Naive thymus-derived CD4-positive, alpha-beta T cell (primary cell): ENCODE results near the gene KCNK16. TPM values are rescaled to one million over a fixed set of nuclear protein-coding genes. Genes with fewer than 3 reads are reported as not detected.

Experiments used
- ATAC-seq: fragments of 150-1000 bp; cut with Tn5 transposase; 2 replicates; pipeline ENCODE4 v1.10.0; 2021; ENCODE audit warnings: mild to moderate bottlenecking, moderate library complexity
- CTCF ChIA-PET: fragments of 350-600 bp; sonication (Branson Sonifier 250); formaldehyde crosslinking; loops from one replicate; lab custom pipeline; 2021; ENCODE audit warnings: antibody characterized with exemption; lab: Charles Lee
- POLR2A ChIA-PET: fragments of 350-600 bp; sonication (Branson Sonifier 250); formaldehyde crosslinking; loops from one replicate; lab custom pipeline; 2021; ENCODE audit warnings: antibody characterized with exemption, inconsistent platforms; lab: Charles Lee
- DNase-seq, 9 donors: peaks; one replicate each; pipeline versions ENCODE4 v3.0.0 to v3.0.0-alpha.2; 2020 to 2022; ENCODE audit warnings: mixed read lengths in 1 of 9
- H3K27ac ChIP-seq: one replicate; pipeline ENCODE4 v1.7.0; 2013; ENCODE audit warnings: mild to moderate bottlenecking, low read depth, low read length, moderate library complexity
- H3K27me3 ChIP-seq, 2 donors: one replicate each; pipeline ENCODE4 v1.7.0; 2013; ENCODE audit warnings: low read length in 2 of 2, mild to moderate bottlenecking in 2 of 2, moderate library complexity in 2 of 2; ENCODE audit not compliant: control insufficient read depth in 2 of 2, insufficient read depth in 2 of 2
- H3K36me3 ChIP-seq, 3 experiments: 1 replicate in 2 of 3; 2 replicates in 1 of 3; pipeline ENCODE4 v1.7.0; 2013; ENCODE audit warnings: low read length in 3 of 3, mild to moderate bottlenecking in 3 of 3, moderate library complexity in 1 of 3; ENCODE audit not compliant: insufficient read depth in 3 of 3, control insufficient read depth in 2 of 3
- H3K4me1 ChIP-seq, 2 donors: one replicate each; pipeline ENCODE4 v1.7.0; 2013; ENCODE audit warnings: low read length in 2 of 2, mild to moderate bottlenecking in 2 of 2, moderate library complexity in 1 of 2; ENCODE audit not compliant: control insufficient read depth in 2 of 2, insufficient read depth in 2 of 2
- H3K4me3 ChIP-seq: 2 replicates; pipeline ENCODE4 v1.7.0; 2013; ENCODE audit warnings: mild to moderate bottlenecking, low read length
- H3K9me3 ChIP-seq, 3 experiments: 1 replicate in 2 of 3; 2 replicates in 1 of 3; pipeline ENCODE4 v1.7.0; 2013; ENCODE audit warnings: low read length in 3 of 3; ENCODE audit not compliant: control insufficient read depth in 2 of 3
- H3K27ac Mint-ChIP-seq, 9 donors: one replicate each; pipeline ENCODE4 v1.8.0; 2020 to 2022; ENCODE audit warnings: mixed read lengths in 9 of 9, mild to moderate bottlenecking in 8 of 9, moderate library complexity in 5 of 9, inconsistent platforms in 2 of 9
- H3K27me3 Mint-ChIP-seq, 5 donors: one replicate each; pipeline ENCODE4 v1.8.0; 2021 to 2022; ENCODE audit warnings: mixed read lengths in 5 of 5, mild to moderate bottlenecking in 1 of 5
- H3K36me3 Mint-ChIP-seq, 5 donors: one replicate each; pipeline ENCODE4 v1.8.0; 2020 to 2022; ENCODE audit warnings: mixed read lengths in 5 of 5, mild to moderate bottlenecking in 3 of 5, inconsistent platforms in 1 of 5
- H3K4me1 Mint-ChIP-seq, 7 donors: one replicate each; pipeline ENCODE4 v1.8.0; 2020 to 2022; ENCODE audit warnings: mixed read lengths in 7 of 7, mild to moderate bottlenecking in 3 of 7, inconsistent platforms in 1 of 7
- H3K4me3 Mint-ChIP-seq, 10 donors: one replicate each; pipeline ENCODE4 v1.8.0; 2020 to 2022; ENCODE audit warnings: mild to moderate bottlenecking in 10 of 10, mixed read lengths in 10 of 10, moderate library complexity in 6 of 10, inconsistent platforms in 2 of 10
- H3K9me3 Mint-ChIP-seq, 11 donors: one replicate each; pipeline ENCODE4 v1.8.0; 2020 to 2022; ENCODE audit warnings: mixed read lengths in 11 of 11, mild to moderate bottlenecking in 4 of 11, inconsistent platforms in 1 of 11, moderate library complexity in 1 of 11
- intact Hi-C, 2 donors: fragments of 100-400 bp; cut with micrococcal nuclease; formaldehyde crosslinking; loops; one replicate each; pipeline ENCODE4 v1.15.1; 2023
- polyA plus RNA-seq, 2 donors: library from polyadenylated mRNA; unstranded; fragments of 300-500 nt; fragmentation: Illumina TruSeq; gene quantifications; one replicate each; pipeline ENCODE4 v1.2.3, GENCODE V29; 2021
- total RNA-seq, 6 experiments: library from RNA in 5 of 6; stranded (reverse) in 5 of 6; gene quantifications; 1 replicate in 5 of 6; 2 replicates in 1 of 6; pipeline ENCODE4 v1.2.3 and lab custom pipeline; 2021 to 2026

KCNK16 gene
- not detected for total RNA-seq
- polyA plus RNA-seq: not detected
- not detected for total RNA-seq (lab: John Stamatoyannopoulos, UW)

DNA sequence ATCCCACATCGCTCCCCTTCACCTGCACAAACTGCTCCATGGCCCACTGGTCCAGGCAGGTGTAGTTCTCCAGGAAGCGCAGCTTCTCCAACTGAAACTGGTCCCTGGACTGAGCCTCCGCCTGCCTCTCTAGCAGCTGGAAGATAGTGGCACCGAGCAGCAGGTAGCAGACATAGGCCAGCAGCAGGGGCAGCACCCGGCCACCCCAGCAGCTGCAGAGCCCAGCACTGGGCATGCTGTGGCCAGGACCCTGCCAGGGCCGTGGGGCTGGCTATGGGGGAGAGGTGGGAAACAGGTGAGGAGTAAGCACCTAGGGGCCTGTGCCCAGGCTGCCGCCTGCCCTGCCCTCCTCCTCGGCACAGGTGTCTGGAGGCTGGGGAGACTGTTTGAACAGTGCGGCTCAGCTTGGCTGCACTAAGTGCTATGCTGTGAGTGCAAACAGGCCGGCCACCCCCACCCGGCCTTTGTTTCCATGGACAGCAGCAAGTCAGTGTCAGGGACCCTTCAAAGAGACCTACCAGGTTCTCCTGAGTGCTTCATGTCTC, at the start of gene KCNK16:
TSS of gene KCNK16 (minus strand) at position 397 of the 545 bp plus-strand sequence. CDS start at position 235, 162 bp downstream.
- POLR2A ChIA-PET: no interaction called here
- no peak for ATAC-seq
- Histone ChIP-seq H3K9me3 (no peaks in the 10 kb centered on the region), H3K27me3 (no peaks in the 10 kb centered on the region), H3K36me3 (no peaks in the 10 kb centered on the region), H3K4me3 (no peak within 1 kb of the TSS), H3K27ac (no peak within 1 kb of the TSS), H3K4me1 (no peaks in the 10 kb centered on the region)
- intact Hi-C loops: no loop called here
- DNase-seq: no peak
- H3K9me3 Mint-ChIP-seq: no peaks in the 10 kb centered on the region
- H3K27me3 Mint-ChIP-seq: peaks cover 0 to 26% (median 15%) of the 10 kb centered on the region in 5 donors
- no peak within 1 kb of the TSS for H3K27ac Mint-ChIP-seq
- no peak within 1 kb of the TSS for H3K4me3 Mint-ChIP-seq
- CTCF ChIA-PET: no interaction called here
- peaks cover 0 to 5% (median 0%) of the 10 kb centered on the region in 7 donors for H3K4me1 Mint-ChIP-seq
- no peaks in the 10 kb centered on the region for H3K36me3 Mint-ChIP-seq

DNA sequence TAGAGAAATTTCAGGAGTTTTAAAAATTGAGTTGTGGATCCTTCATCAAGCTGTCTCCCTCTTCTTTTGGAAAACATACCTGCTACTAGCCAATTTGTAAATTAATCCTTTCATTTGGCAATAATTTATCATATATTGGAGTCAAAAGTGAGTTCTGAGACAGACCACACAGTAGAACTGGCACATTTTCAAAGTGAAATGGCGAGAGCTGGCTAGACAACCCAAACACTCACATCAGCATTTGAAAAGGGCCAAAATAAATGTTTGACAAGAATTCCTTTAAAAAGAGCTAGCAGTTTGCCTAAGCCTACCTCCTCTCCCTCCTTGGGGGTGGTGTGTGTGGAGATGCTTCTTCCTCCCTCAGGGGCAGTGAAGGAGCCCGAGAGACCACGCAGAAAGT, 47.9 kb upstream of the KCNK16 start:
- no peak overlapping the region for H3K4me3 Mint-ChIP-seq
- H3K4me3 ChIP-seq: no peak overlapping the region
- H3K4me1 Mint-ChIP-seq: peaks cover 0 to 4% (median 0%) of the 10 kb centered on the region in 7 donors
- no peaks in the 10 kb centered on the region for H3K36me3 ChIP-seq
- ATAC-seq (no peak), DNase-seq (no peak)
- ChIA-PET CTCF (no interaction called here), POLR2A (no interaction called here)
- no peaks in the 10 kb centered on the region for H3K27me3 ChIP-seq
- H3K9me3 ChIP-seq: no peaks in the 10 kb centered on the region
- no peak overlapping the region for H3K27ac ChIP-seq
- peaks cover 0 to 19% (median 11%) of the 10 kb centered on the region in 5 donors for H3K27me3 Mint-ChIP-seq
- no peaks in the 10 kb centered on the region for H3K9me3 Mint-ChIP-seq
- no peaks in the 10 kb centered on the region for H3K4me1 ChIP-seq
- no peaks in the 10 kb centered on the region for H3K36me3 Mint-ChIP-seq
- H3K27ac Mint-ChIP-seq: no peak overlapping the region
- intact Hi-C loops: no loop called here

DNA sequence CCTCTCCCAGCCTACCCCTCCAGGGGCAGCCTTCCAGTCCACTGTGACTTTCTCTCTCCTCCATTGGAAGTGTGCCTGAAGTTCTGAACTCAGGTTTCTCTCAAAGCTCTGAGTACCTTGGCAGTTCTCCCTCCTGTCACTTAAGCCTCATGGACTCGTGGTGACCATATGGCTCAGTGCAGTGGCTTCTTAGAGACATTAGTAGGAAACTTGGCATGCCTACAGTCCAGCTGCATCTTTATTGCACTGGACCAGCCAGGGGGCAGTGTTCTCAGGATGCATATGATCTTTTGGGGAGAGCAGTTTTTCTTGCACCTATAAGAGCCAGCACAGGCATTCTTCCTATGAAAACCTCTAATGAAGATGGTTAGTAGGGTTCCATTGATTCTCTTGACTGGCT, 47.5 kb upstream of the KCNK16 start:
- Mint-ChIP-seq H3K36me3 (no peaks in the 10 kb centered on the region), H3K4me3 (no peak overlapping the region), H3K9me3 (no peaks in the 10 kb centered on the region), H3K4me1 (peaks cover 0 to 4% (median 0%) of the 10 kb centered on the region in 7 donors), H3K27me3 (peaks cover 0 to 19% (median 9%) of the 10 kb centered on the region in 5 donors), H3K27ac (no peak overlapping the region)
- Histone ChIP-seq H3K9me3 (no peaks in the 10 kb centered on the region), H3K27me3 (no peaks in the 10 kb centered on the region), H3K27ac (no peak overlapping the region), H3K4me1 (no peaks in the 10 kb centered on the region), H3K36me3 (no peaks in the 10 kb centered on the region), H3K4me3 (no peak overlapping the region)
- ATAC-seq: no peak
- intact Hi-C loops: loop anchor here in 1 of 2 donors (10.0 kb wide), 1 partner anchor 1665 kb away; the partner anchor contains the start of gene UNC5CL
- DNase-seq: no peak
- ChIA-PET CTCF (no interaction called here), POLR2A (no interaction called here)

DNA sequence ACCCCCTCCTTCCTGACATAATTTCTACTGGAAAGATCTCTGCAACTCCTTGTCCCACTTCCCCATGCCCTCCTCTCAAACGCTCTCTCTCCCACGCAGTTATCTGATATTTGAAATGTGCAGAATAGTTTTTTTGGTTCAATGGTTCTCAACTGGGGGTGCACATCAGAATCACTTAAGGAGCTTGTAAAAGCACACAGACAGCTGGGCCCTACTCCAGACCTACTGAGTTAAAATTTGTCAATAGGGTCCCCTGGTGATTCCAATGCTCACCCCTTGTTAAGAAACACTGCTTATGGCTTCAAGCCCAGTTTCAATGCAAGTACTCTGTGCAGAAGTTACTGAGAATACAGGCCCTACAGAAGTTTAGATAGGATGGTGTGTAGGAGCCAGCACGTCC, 45.2 kb upstream of the KCNK16 start:
- H3K4me1 ChIP-seq: no peaks in the 10 kb centered on the region
- H3K36me3 ChIP-seq: no peaks in the 10 kb centered on the region
- H3K9me3 Mint-ChIP-seq: no peaks in the 10 kb centered on the region
- no peak overlapping the region for H3K27ac ChIP-seq
- intact Hi-C loops: loop anchor here in 1 of 2 donors (10.0 kb wide), 1 partner anchor 1667 kb away; the partner anchor contains the start of gene UNC5CL
- no peak overlapping the region for H3K4me3 Mint-ChIP-seq
- no peaks in the 10 kb centered on the region for H3K36me3 Mint-ChIP-seq
- DNase-seq: no peak
- no peak overlapping the region for H3K4me3 ChIP-seq
- no peak for ATAC-seq
- H3K9me3 ChIP-seq: no peaks in the 10 kb centered on the region
- H3K27me3 ChIP-seq: no peaks in the 10 kb centered on the region
- peaks cover 0 to 4% (median 0%) of the 10 kb centered on the region in 7 donors for H3K4me1 Mint-ChIP-seq
- peaks cover 2 to 22% (median 10%) of the 10 kb centered on the region in 5 donors for H3K27me3 Mint-ChIP-seq
- POLR2A ChIA-PET: no interaction called here
- H3K27ac Mint-ChIP-seq: no peak overlapping the region
- CTCF ChIA-PET: interaction anchor here (1.2 kb wide), 1 partner anchor 15 kb away, joined by 3 read pairs; no protein-coding TSS in a partner anchor

DNA sequence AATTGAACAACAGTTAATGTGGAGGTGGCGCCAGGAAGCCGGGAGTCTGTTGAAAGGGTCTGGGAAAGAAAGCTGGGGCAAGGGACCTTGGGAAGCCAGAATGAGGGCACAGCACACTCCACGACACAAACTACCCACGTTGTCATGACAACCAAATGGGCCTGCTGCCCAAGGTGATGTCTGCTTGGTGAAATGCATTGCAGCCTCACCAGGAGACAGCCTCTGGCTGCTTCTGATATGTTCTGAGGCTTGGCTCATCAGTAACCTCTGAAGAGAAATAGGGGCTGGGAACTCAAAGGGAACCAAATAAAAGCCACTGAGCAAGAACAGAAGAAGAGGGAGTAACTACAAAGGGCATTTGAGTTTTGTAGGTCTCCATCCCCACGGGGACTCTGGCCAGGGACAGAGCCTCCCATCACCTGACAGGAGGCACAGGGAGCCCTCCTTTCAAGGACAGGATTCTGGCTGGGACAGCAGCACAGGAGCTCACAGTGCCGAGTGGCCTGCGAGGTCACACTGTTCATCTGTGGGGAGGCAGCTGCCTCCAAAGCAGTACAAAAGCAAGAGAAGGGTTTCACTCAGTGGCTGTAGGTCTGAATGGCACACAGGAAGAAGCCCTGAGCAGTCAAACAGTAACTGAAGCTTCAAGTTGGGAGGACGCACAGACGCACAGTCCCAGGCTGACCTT, 44.6 kb upstream of the KCNK16 start:
- no peak overlapping the region for H3K4me3 ChIP-seq
- H3K4me1 Mint-ChIP-seq: peaks cover 0 to 4% (median 0%) of the 10 kb centered on the region in 7 donors
- no peaks in the 10 kb centered on the region for H3K9me3 Mint-ChIP-seq
- CTCF ChIA-PET: interaction anchor here (1.2 kb wide), 1 partner anchor 14 kb away, joined by 3 read pairs; no protein-coding TSS in a partner anchor
- intact Hi-C loops: loop anchor here in 1 of 2 donors (10.0 kb wide), 1 partner anchor 1668 kb away; the partner anchor contains the start of gene UNC5CL
- H3K27me3 Mint-ChIP-seq: peaks cover 2 to 22% (median 10%) of the 10 kb centered on the region in 5 donors
- no peak for DNase-seq
- no peak overlapping the region for H3K27ac Mint-ChIP-seq
- no peaks in the 10 kb centered on the region for H3K36me3 Mint-ChIP-seq
- no peak for ATAC-seq
- H3K4me3 Mint-ChIP-seq: no peak overlapping the region
- H3K36me3 ChIP-seq: no peaks in the 10 kb centered on the region
- no peak overlapping the region for H3K27ac ChIP-seq
- H3K9me3 ChIP-seq: no peaks in the 10 kb centered on the region
- POLR2A ChIA-PET: no interaction called here
- no peaks in the 10 kb centered on the region for H3K27me3 ChIP-seq
- no peaks in the 10 kb centered on the region for H3K4me1 ChIP-seq

DNA sequence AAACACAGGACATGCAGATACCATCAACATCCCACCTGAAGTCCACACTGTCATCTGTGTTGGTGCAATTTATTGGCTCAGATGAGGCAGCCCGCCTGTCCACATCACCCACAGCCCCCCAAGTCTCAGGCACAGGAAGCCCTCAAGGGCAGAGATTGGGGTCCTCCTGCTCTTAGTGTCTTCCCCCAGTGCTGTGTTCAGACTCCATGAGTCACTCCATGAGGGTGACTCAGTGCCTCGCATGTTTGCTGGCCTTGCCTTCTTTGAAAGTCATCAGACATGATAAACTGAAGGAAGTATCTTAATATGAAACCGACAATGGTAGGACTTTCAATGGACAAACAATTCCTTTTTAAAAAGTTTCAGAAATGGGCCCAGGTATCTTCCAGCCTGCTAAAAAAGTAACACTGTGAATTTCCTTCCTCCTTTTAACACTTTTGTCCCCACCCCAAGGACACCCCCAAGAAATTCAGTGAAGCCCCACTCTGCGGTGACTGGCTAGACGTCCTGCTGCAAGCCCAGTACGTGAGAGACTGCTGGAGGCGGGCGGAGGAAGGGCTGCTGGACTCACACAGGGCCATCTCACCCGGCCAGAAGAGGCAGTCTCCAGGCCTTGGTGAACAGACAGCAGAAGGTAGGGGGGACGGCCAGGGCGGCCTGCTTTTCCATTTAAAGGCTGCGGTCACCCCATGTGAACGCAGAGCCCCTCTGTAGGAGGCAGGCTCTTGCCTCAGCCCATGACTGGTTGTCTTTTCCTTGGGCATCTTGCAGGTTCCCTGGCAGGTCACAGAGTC, 43.0 kb upstream of the KCNK16 start:
- H3K36me3 Mint-ChIP-seq: no peaks in the 10 kb centered on the region
- Histone ChIP-seq H3K27ac (no peak overlapping the region), H3K36me3 (no peaks in the 10 kb centered on the region), H3K27me3 (no peaks in the 10 kb centered on the region), H3K9me3 (no peaks in the 10 kb centered on the region), H3K4me1 (no peaks in the 10 kb centered on the region), H3K4me3 (no peak overlapping the region)
- intact Hi-C loops: loop anchor here in 1 of 2 donors (10.0 kb wide), 1 partner anchor 1669 kb away; the partner anchor contains the start of gene UNC5CL
- no peak for DNase-seq
- ChIA-PET CTCF (no interaction called here), POLR2A (no interaction called here)
- ATAC-seq: no peak
- no peak overlapping the region for H3K27ac Mint-ChIP-seq
- peaks cover 0 to 6% (median 0%) of the 10 kb centered on the region in 7 donors for H3K4me1 Mint-ChIP-seq
- peaks cover 2 to 27% (median 4%) of the 10 kb centered on the region in 5 donors for H3K27me3 Mint-ChIP-seq
- H3K9me3 Mint-ChIP-seq: no peaks in the 10 kb centered on the region
- no peak overlapping the region for H3K4me3 Mint-ChIP-seq
